Thyroid gland (tissue), 4 donors: ENCODE measurements around the gene SLC25A21.

Source experiments
- POLR2A ChIP-seq, 2 donors: fragments of 450-650 bp; IDR thresholded peaks; one replicate each; pipeline ENCODE4 v1.6.1; 2017; ENCODE audit warnings: antibody characterized with exemption in 2 of 2, mild to moderate bottlenecking in 2 of 2, moderate library complexity in 1 of 2
- TF ChIP-seq, protein P1 (sequence below), 6 experiments: fragments of 200-600 bp in 3 of 6; fragments of 450-650 bp in 3 of 6; sonication (generic) in 3 of 6; IDR thresholded peaks; one replicate each; pipeline ENCODE4 v1.5.1; 2016 to 2019; ENCODE audit warnings: antibody characterized with exemption in 6 of 6, mild to moderate bottlenecking in 2 of 6, inconsistent platforms in 1 of 6, moderate library complexity in 1 of 6

DNA sequence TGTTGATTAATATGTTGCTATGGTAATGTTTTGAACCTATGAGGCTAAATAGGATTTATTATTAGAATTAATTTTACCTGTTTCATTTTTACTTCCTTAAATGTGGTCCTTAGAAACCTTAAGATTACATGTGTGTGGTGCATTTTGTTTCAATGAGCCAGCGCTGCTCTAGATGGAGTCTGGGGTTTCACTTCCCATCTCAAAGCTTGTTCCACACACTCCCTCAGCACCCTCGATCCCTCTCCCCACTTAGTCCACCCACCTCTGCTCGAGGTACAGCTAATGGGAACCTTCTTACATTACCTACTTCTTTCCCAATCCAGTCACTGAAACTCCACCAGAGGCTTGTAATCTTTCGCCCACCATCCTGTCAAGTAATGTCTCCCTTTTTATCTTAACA lies 305.5 kb downstream of the SLC25A21 start:
- TF ChIP-seq, protein P1, sequence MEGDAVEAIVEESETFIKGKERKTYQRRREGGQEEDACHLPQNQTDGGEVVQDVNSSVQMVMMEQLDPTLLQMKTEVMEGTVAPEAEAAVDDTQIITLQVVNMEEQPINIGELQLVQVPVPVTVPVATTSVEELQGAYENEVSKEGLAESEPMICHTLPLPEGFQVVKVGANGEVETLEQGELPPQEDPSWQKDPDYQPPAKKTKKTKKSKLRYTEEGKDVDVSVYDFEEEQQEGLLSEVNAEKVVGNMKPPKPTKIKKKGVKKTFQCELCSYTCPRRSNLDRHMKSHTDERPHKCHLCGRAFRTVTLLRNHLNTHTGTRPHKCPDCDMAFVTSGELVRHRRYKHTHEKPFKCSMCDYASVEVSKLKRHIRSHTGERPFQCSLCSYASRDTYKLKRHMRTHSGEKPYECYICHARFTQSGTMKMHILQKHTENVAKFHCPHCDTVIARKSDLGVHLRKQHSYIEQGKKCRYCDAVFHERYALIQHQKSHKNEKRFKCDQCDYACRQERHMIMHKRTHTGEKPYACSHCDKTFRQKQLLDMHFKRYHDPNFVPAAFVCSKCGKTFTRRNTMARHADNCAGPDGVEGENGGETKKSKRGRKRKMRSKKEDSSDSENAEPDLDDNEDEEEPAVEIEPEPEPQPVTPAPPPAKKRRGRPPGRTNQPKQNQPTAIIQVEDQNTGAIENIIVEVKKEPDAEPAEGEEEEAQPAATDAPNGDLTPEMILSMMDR (IDR thresholded peaks at IDR 0.05) = no peak
- TF ChIP-seq POLR2A (IDR thresholded peaks at IDR 0.05) = no peak
